ENCODE data around the gene FKBP1A. TPM values are rescaled to one million over a fixed set of nuclear protein-coding genes. Genes with fewer than 3 reads are reported as not detected.

Gene FKBP1A
- total and polyA plus RNA-seq, 12 donors: 51.7 to 917 (median 137) TPM

GRCh38 chr20:1327241-1327653 lies 65.6 kb downstream of the FKBP1A start:
- Histone ChIP-seq H3K36me3 (replicated peaks in 1 of 2) (no peaks in the 10 kb centered on the region), H3K4me1 (replicated peaks in 1 of 2) (peaks cover 24 to 62% of the 10 kb centered on the region in 2 donors), H3K4me3 (no peak overlapping the region), H3K27me3 (no peaks in the 10 kb centered on the region), H3K9me3 (replicated peaks in 1 of 3) (no peaks in the 10 kb centered on the region), H3K27ac (peak overlapping the region; percentile 41 to 100 (median 99))
- TF ChIP-seq CTCF (IDR thresholded peaks at IDR 0.05) (no peak), POLR2A (IDR thresholded peaks at IDR 0.05) (no peak)
- DNase-seq: peak in 6 of 7 donors; percentile 40 to 76 (median 50)
- intact Hi-C loops (cut with DNase I): loop anchor here in 1 of 2 donors (5.0 kb wide), 1 partner anchor 60 kb away; no protein-coding TSS in a partner anchor
- 56 to 76% (median 61%) methylated on average over 8 of the region's 8 CpGs for WGBS, 4 donors

GRCh38 chr20:1326031-1326930 lies 66.6 kb downstream of the FKBP1A start:
- peaks cover 24 to 62% of the 10 kb centered on the region in 2 donors for H3K4me1 ChIP-seq (replicated peaks in 1 of 2)
- no peak for TF ChIP-seq CTCF (IDR thresholded peaks at IDR 0.05)
- TF ChIP-seq POLR2A (IDR thresholded peaks at IDR 0.05): no peak
- peak overlapping the region in 3 of 4 donors; percentile 70 to 99 (median 80) for H3K4me3 ChIP-seq
- intact Hi-C loops (cut with DNase I): loop anchor here in 1 of 2 donors (5.0 kb wide), 1 partner anchor 61 kb away; no protein-coding TSS in a partner anchor
- H3K9me3 ChIP-seq (replicated peaks in 1 of 3): no peaks in the 10 kb centered on the region
- no peaks in the 10 kb centered on the region for H3K27me3 ChIP-seq
- peak overlapping the region; percentile 92 to 100 (median 99) for H3K27ac ChIP-seq
- peak in 5 of 7 donors; percentile 17 to 46 (median 39) for DNase-seq
- no peaks in the 10 kb centered on the region for H3K36me3 ChIP-seq (replicated peaks in 1 of 2)
- 31 to 40% (median 34%) methylated on average over 10 of the region's 10 CpGs for WGBS, 4 donors

- peak in 5 of 6 experiments; percentile 36 to 68 (median 50) for TF ChIP-seq CTCF (IDR thresholded peaks at IDR 0.05)
- peak; percentile 95 to 96 for TF ChIP-seq POLR2A (IDR thresholded peaks at IDR 0.05)
- Histone ChIP-seq H3K4me3 (peak overlapping the region; percentile 67 to 99 (median 75)), H3K36me3 (replicated peaks in 1 of 2) (no peaks in the 10 kb centered on the region), H3K27ac (peak overlapping the region; percentile 92 to 100 (median 99)), H3K9me3 (replicated peaks in 1 of 3) (no peaks in the 10 kb centered on the region), H3K27me3 (no peaks in the 10 kb centered on the region), H3K4me1 (replicated peaks in 1 of 2) (peaks cover 21 to 57% of the 10 kb centered on the region in 2 donors)
- peak; percentile 97 to 99 (median 98) for DNase-seq
- 0 to 1% (median 1%) methylated on average over 25 to 56 of the region's 56 CpGs for WGBS, 4 donors
- intact Hi-C loops (cut with DNase I): loop anchor here in 1 of 2 donors (5.0 kb wide), 1 partner anchor 62 kb away; no protein-coding TSS in a partner anchor
Observed at GRCh38 chr20:1325173-1326030, 67.5 kb downstream of the FKBP1A start.

Measured in adrenal gland (tissue), 12 donors.